Adipocyte (in vitro differentiated cells): ENCODE measurements around the gene CEP131.
"Not testable (repeated sequence)": the region's sequence is repeated elsewhere in the genome, so short reads cannot be mapped to it uniquely, and the experiment has no call there.

Source experiments
- DNase-seq: peaks from one replicate; pipeline ENCODE4 v3.0.0-alpha.2; 2015; ENCODE audit warnings: low read depth
- H3K27me3 ChIP-seq: replicated peaks from 2 replicates; pipeline ENCODE4 v1.7.0; 2013; ENCODE audit warnings: mild to moderate bottlenecking, low read length, moderate library complexity; ENCODE audit not compliant: control insufficient read depth, insufficient read depth
- H3K36me3 ChIP-seq: 2 replicates; pipeline ENCODE4 v1.7.0; 2013; ENCODE audit warnings: low read length, mild to moderate bottlenecking, moderate library complexity; ENCODE audit not compliant: control insufficient read depth, insufficient read depth, severe bottlenecking
- H3K4me1 ChIP-seq: 2 replicates; pipeline ENCODE4 v1.7.0; 2013; ENCODE audit warnings: mild to moderate bottlenecking, low read length, moderate library complexity; ENCODE audit not compliant: control insufficient read depth, insufficient read depth
- H3K4me3 ChIP-seq: 2 replicates; pipeline ENCODE4 v1.7.0; 2013; ENCODE audit warnings: mild to moderate bottlenecking, low read length, moderate library complexity
- H3K9ac ChIP-seq: 2 replicates; pipeline ENCODE4 v1.7.0; 2013; ENCODE audit warnings: mild to moderate bottlenecking, low read length, moderate library complexity
- H3K9me3 ChIP-seq: 2 replicates; pipeline ENCODE4 v1.7.0; 2013; ENCODE audit warnings: mild to moderate bottlenecking, low read length, moderate library complexity; ENCODE audit not compliant: control insufficient read depth

The CEP131 gene

GRCh38 chr17:81148986-81149533 is 73.7 kb downstream of the CEP131 start:
- no peak overlapping the region for H3K9ac ChIP-seq
- H3K27me3 ChIP-seq = peaks cover 20% of the 10 kb centered on the region
- H3K4me3 ChIP-seq = no peak overlapping the region
- no peaks in the 10 kb centered on the region for H3K36me3 ChIP-seq
- DNase-seq = no peak
- no peaks in the 10 kb centered on the region for H3K9me3 ChIP-seq
- H3K4me1 ChIP-seq = no peaks in the 10 kb centered on the region

- Histone ChIP-seq H3K4me3 (no peak overlapping the region), H3K27me3 (peaks cover 20% of the 10 kb centered on the region), H3K9ac (no peak overlapping the region), H3K4me1 (no peaks in the 10 kb centered on the region), H3K9me3 (no peaks in the 10 kb centered on the region), H3K36me3 (no peaks in the 10 kb centered on the region)
- no peak for DNase-seq
These were observed 74.2 kb downstream of the CEP131 start for GRCh38 chr17:81148571-81148970.

- Histone ChIP-seq H3K9me3 (no peaks in the 10 kb centered on the region), H3K9ac (no peak overlapping the region)
These were observed 75.1 kb downstream of the CEP131 start for GRCh38 chr17:81147701-81148100.

GRCh38 chr17:81146208-81146607 is 76.6 kb downstream of the CEP131 start:
- not testable (repeated sequence) for H3K4me3 ChIP-seq, H3K9me3 ChIP-seq, H3K4me1 ChIP-seq, DNase-seq, H3K9ac ChIP-seq, H3K36me3 ChIP-seq
- H3K27me3 ChIP-seq = peaks cover 16% of the 10 kb centered on the region

More at GRCh38 chr17:81147701-81148100, 75.1 kb downstream of the CEP131 start:
- Histone ChIP-seq H3K4me1 (no peaks in the 10 kb centered on the region), H3K27me3 (peaks cover 20% of the 10 kb centered on the region), H3K36me3 (no peaks in the 10 kb centered on the region), H3K4me3 (no peak overlapping the region)
- no peak for DNase-seq

- no peaks in the 10 kb centered on the region for H3K36me3 ChIP-seq
- H3K4me3 ChIP-seq = no peak overlapping the region
- DNase-seq = no peak
- no peak overlapping the region for H3K9ac ChIP-seq
- H3K4me1 ChIP-seq = no peaks in the 10 kb centered on the region
- H3K9me3 ChIP-seq = no peaks in the 10 kb centered on the region
- peaks cover 21% of the 10 kb centered on the region for H3K27me3 ChIP-seq
These were observed 78.4 kb downstream of the CEP131 start for GRCh38 chr17:81144423-81144781.

- peaks cover 21% of the 10 kb centered on the region for H3K27me3 ChIP-seq
- no peaks in the 10 kb centered on the region for H3K36me3 ChIP-seq
- H3K4me1 ChIP-seq = no peaks in the 10 kb centered on the region
- H3K4me3 ChIP-seq = no peak overlapping the region
- DNase-seq = no peak
- H3K9me3 ChIP-seq = no peaks in the 10 kb centered on the region
- H3K9ac ChIP-seq = no peak overlapping the region
These were observed 78.9 kb downstream of the CEP131 start for GRCh38 chr17:81143717-81144422.

GRCh38 chr17:81143200-81143527 is 79.6 kb downstream of the CEP131 start:
- Histone ChIP-seq H3K27me3 (peaks cover 14% of the 10 kb centered on the region), H3K9ac (no peak overlapping the region), H3K4me1 (no peaks in the 10 kb centered on the region), H3K9me3 (no peaks in the 10 kb centered on the region), H3K36me3 (no peaks in the 10 kb centered on the region), H3K4me3 (no peak overlapping the region)
- no peak for DNase-seq

- H3K9me3 ChIP-seq = no peaks in the 10 kb centered on the region
- no peak overlapping the region for H3K9ac ChIP-seq
- peak; percentile 85 for DNase-seq
- H3K27me3 ChIP-seq = peaks cover 11% of the 10 kb centered on the region
- no peaks in the 10 kb centered on the region for H3K36me3 ChIP-seq
- no peaks in the 10 kb centered on the region for H3K4me1 ChIP-seq
- H3K4me3 ChIP-seq = no peak overlapping the region
These were observed 80.2 kb downstream of the CEP131 start for GRCh38 chr17:81142301-81143199.

- DNase-seq = no peak
- Histone ChIP-seq H3K9ac (no peak overlapping the region), H3K4me1 (no peaks in the 10 kb centered on the region), H3K4me3 (no peak overlapping the region), H3K27me3 (peaks cover 15% of the 10 kb centered on the region), H3K9me3 (no peaks in the 10 kb centered on the region), H3K36me3 (no peaks in the 10 kb centered on the region)
These were observed 82.1 kb downstream of the CEP131 start for GRCh38 chr17:81140695-81141094.

GRCh38 chr17:81140018-81140417 is 82.7 kb downstream of the CEP131 start:
- no peaks in the 10 kb centered on the region for H3K36me3 ChIP-seq
- peaks cover 19% of the 10 kb centered on the region for H3K27me3 ChIP-seq
- no peaks in the 10 kb centered on the region for H3K4me1 ChIP-seq
- no peak for DNase-seq
- no peaks in the 10 kb centered on the region for H3K9me3 ChIP-seq
- H3K4me3 ChIP-seq = no peak overlapping the region
- no peak overlapping the region for H3K9ac ChIP-seq
